OCI-M2 (cell line): Measurements from ENCODE around the gene C1orf232.

ENCODE experiments used
- DNase-seq: peaks from one replicate; lab custom pipeline; 2025; ENCODE audit not compliant: unreplicated experiment; lab: John Stamatoyannopoulos, UW

The C1orf232 gene

GRCh38 chr1:26125382-26125781 is 43.4 kb downstream of the C1orf232 start:
- DNase-seq: no peak

- no peak for DNase-seq
Measured at GRCh38 chr1:26124418-26125331, 44.1 kb downstream of the C1orf232 start.

GRCh38 chr1:26122988-26123973 is 45.5 kb downstream of the C1orf232 start:
- DNase-seq: no peak

GRCh38 chr1:26121854-26122773 is 46.6 kb downstream of the C1orf232 start:
- no peak for DNase-seq

- DNase-seq: no peak
Measured at GRCh38 chr1:26119892-26120608, 48.7 kb downstream of the C1orf232 start.

GRCh38 chr1:26114165-26114927 is 54.4 kb downstream of the C1orf232 start:
- DNase-seq: no peak
